Measurements from ENCODE around the gene RNASEH1. TPM values are rescaled to one million over a fixed set of nuclear protein-coding genes. Genes with fewer than 3 reads are reported as not detected.

Gene RNASEH1
- total RNA-seq, 1 experiment from 2014 or later: 38.2 TPM

DNA sequence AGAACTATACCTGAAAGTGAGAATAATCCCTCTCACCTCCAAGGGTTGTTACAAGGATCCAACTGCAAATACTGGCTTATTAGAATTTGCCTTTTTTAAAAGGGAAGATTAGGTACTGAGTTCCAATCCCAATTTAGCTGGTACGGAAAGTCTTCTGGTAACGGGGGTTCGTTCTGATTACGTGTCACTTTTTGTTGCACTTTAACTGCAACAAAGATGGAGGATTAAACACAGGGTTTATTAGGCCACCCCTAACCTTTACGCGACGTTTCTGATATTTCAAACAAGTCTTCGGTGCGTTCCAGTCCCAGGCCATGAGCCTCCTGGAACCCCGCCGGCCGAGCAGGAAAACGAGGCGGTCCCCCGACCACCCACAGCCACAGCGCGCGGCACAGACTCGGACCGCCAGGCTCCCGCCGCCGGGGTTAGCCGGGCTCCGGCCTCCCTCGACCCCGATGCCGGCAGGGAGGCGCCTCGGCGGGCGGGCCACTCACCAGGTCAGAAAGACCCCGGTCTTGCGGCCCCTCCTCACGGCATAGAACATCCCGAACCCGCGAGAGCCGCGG is 411 bp downstream of the RNASEH1 start:
- peaks cover 14 to 29% of the 10 kb centered on the region in 2 experiments; a peak in 3 of 4 replicates for H3K36me3 ChIP-seq (ENCODE audit: control insufficient read depth in 1 of 2, insufficient read depth in 2 of 2, low read length in 2 of 2)
- peaks cover 65% of the 10 kb centered on the region for H3K79me2 ChIP-seq (ENCODE audit: insufficient read depth, low read length)
- no TSS peak for BruUV-seq (replicated peaks)
- H3K9me2 ChIP-seq (ENCODE audit: insufficient read depth): no peaks in the 10 kb centered on the region
- intact Hi-C loops (cut with micrococcal nuclease): loop anchor here (1.0 kb wide), 2 partner anchors 18 to 48 kb away; partner anchors contain the start of gene RPS7
- DNase-seq (ENCODE audit: low read depth, low spot score) (no peak), ATAC-seq (peak; percentile 25)
- peak overlapping the region; percentile 99 for H3K9ac ChIP-seq (ENCODE audit: low read length)
- POLR2A ChIA-PET: interaction anchor here (0.7 to 1.0 kb wide), 4 partner anchors 13 to 17 kb away, joined by 3 to 5 read pairs (median 3); partner anchors contain the start of gene RPS7
- H3K9me3 ChIP-seq (ENCODE audit: control insufficient read depth in 1 of 2, insufficient read depth in 1 of 2, low read depth in 1 of 2, low read length in 2 of 2): no peaks in the 10 kb centered on the region
- CTCF ChIA-PET: interaction anchor here (1.2 kb wide), 1 partner anchor 20 kb away, joined by 3 read pairs; no protein-coding TSS in a partner anchor
- peak overlapping the region; percentile 84 to 98 for H3K4me3 ChIP-seq (replicated peaks in 1 of 2; ENCODE audit: low read depth in 1 of 2, low read length in 2 of 2)
- no peaks in the 10 kb centered on the region for H4K20me1 ChIP-seq (ENCODE audit: insufficient read depth)
- RAD21 ChIA-PET (ENCODE audit: low non-redundant PET in 1 of 2, low total read pairs in 2 of 2, uncharacterized antibody in 2 of 2, unreplicated experiment in 2 of 2): no interaction called here
- H3K27me3 ChIP-seq (ENCODE audit: insufficient read depth, low read length): no peaks in the 10 kb centered on the region
- H3K4me1 ChIP-seq (ENCODE audit: control insufficient read depth in 1 of 2, insufficient read depth in 2 of 2, low read length in 2 of 2): peaks cover 4 to 18% of the 10 kb centered on the region in 2 experiments; a peak in 3 of 4 replicates
- TF ChIP-seq FOSL1 (IDR thresholded peaks at IDR 0.05; ENCODE audit: low read depth) (no peak), EZH2phosphoT487 (IDR thresholded peaks at IDR 0.05; ENCODE audit: borderline replicate concordance) (no peak), ELF1 (IDR thresholded peaks at IDR 0.05; ENCODE audit: borderline replicate concordance, low read depth) (no peak), ZNF274 (IDR thresholded peaks at IDR 0.05; ENCODE audit: low read depth, low read length) (no peak), JUND (IDR thresholded peaks at IDR 0.05) (no peak)
- TF ChIP-seq, protein P1, sequence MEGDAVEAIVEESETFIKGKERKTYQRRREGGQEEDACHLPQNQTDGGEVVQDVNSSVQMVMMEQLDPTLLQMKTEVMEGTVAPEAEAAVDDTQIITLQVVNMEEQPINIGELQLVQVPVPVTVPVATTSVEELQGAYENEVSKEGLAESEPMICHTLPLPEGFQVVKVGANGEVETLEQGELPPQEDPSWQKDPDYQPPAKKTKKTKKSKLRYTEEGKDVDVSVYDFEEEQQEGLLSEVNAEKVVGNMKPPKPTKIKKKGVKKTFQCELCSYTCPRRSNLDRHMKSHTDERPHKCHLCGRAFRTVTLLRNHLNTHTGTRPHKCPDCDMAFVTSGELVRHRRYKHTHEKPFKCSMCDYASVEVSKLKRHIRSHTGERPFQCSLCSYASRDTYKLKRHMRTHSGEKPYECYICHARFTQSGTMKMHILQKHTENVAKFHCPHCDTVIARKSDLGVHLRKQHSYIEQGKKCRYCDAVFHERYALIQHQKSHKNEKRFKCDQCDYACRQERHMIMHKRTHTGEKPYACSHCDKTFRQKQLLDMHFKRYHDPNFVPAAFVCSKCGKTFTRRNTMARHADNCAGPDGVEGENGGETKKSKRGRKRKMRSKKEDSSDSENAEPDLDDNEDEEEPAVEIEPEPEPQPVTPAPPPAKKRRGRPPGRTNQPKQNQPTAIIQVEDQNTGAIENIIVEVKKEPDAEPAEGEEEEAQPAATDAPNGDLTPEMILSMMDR (IDR thresholded peaks at IDR 0.05 in 2 of 3, conservative IDR thresholded peaks at IDR 0.05 in 1 of 3; ENCODE audit: borderline replicate concordance in 1 of 3, insufficient read depth in 1 of 3, low read depth in 2 of 3, low read length in 2 of 3): no peak
- no peak overlapping the region for H2AFZ ChIP-seq (ENCODE audit: low read depth, low read length, poor library complexity, severe bottlenecking)
- H3K4me2 ChIP-seq (ENCODE audit: low read length): peak overlapping the region; percentile 94
- H3K27ac ChIP-seq (ENCODE audit: low read depth, low read length): peak overlapping the region; percentile 83

GRCh38 chr2:3553946-3554345 is 4.2 kb downstream of the RNASEH1 start:
- RAD21 ChIA-PET (ENCODE audit: low non-redundant PET in 1 of 2, low total read pairs in 2 of 2, uncharacterized antibody in 2 of 2, unreplicated experiment in 2 of 2): no interaction called here
- POLR2A ChIA-PET: no interaction called here

More at GRCh38 chr2:3553946-3554345, 4.2 kb downstream of the RNASEH1 start:
- H3K4me2 ChIP-seq (ENCODE audit: low read length): no peak overlapping the region
- DNase-seq (ENCODE audit: low read depth, low spot score) (no peak), ATAC-seq (no peak)
- intact Hi-C loops (cut with micrococcal nuclease): no loop called here
- peaks cover 40 to 51% of the 10 kb centered on the region in 2 experiments; a peak in 3 of 4 replicates for H3K36me3 ChIP-seq (ENCODE audit: control insufficient read depth in 1 of 2, insufficient read depth in 2 of 2, low read length in 2 of 2)
- H2AFZ ChIP-seq (ENCODE audit: low read depth, low read length, poor library complexity, severe bottlenecking): no peak overlapping the region
- H3K9me2 ChIP-seq (ENCODE audit: insufficient read depth): no peaks in the 10 kb centered on the region
- CTCF ChIA-PET: no interaction called here
- peaks cover 68% of the 10 kb centered on the region for H3K79me2 ChIP-seq (ENCODE audit: insufficient read depth, low read length)
- peaks cover 4 to 12% of the 10 kb centered on the region in 2 experiments; a peak in 3 of 4 replicates for H3K4me1 ChIP-seq (ENCODE audit: control insufficient read depth in 1 of 2, insufficient read depth in 2 of 2, low read length in 2 of 2)
- no peak overlapping the region for H3K9ac ChIP-seq (ENCODE audit: low read length)
- TF ChIP-seq REST (IDR thresholded peaks at IDR 0.05; ENCODE audit: low read depth): no peak
- no peak for TF ChIP-seq CEBPB (IDR thresholded peaks at IDR 0.05; ENCODE audit: low read depth)
- no peaks in the 10 kb centered on the region for H3K27me3 ChIP-seq (ENCODE audit: insufficient read depth, low read length)
- no peaks in the 10 kb centered on the region for H3K9me3 ChIP-seq (ENCODE audit: control insufficient read depth in 1 of 2, insufficient read depth in 1 of 2, low read depth in 1 of 2, low read length in 2 of 2)
- no peak overlapping the region for H3K27ac ChIP-seq (ENCODE audit: low read depth, low read length)
- no TSS peak for BruUV-seq (replicated peaks)
- no peak overlapping the region for H3K4me3 ChIP-seq (replicated peaks in 1 of 2; ENCODE audit: low read depth in 1 of 2, low read length in 2 of 2)
- no peaks in the 10 kb centered on the region for H4K20me1 ChIP-seq (ENCODE audit: insufficient read depth)
